AG10803 (cell line): Measurements from ENCODE around the gene CLBA1.
A peak's percentile ranks its signal among the peaks of the same experiment; 100 is the strongest.

Source experiments
- DNase-seq: peaks from one replicate; pipeline ENCODE4 v3.0.0; 2010; ENCODE audit warnings: low read depth
- H3K4me3 ChIP-seq: 2 replicates; pipeline ENCODE4 v1.5.1; 2011; ENCODE audit warnings: mild to moderate bottlenecking, low read length, control low read depth
- CTCF ChIP-seq: conservative IDR thresholded peaks from 2 replicates; pipeline ENCODE4 v1.5.1; 2011; ENCODE audit warnings: mild to moderate bottlenecking, low read length, control low read depth, inconsistent platforms

The CLBA1 gene

GRCh38 chr14:104974665-104975390, 10.8 kb upstream of the CLBA1 start:
- no peak for TF ChIP-seq CTCF
- no peak for DNase-seq
- H3K4me3 ChIP-seq = no peak overlapping the region

GRCh38 chr14:104975481-104976197, 9.9 kb upstream of the CLBA1 start:
- DNase-seq = no peak

GRCh38 chr14:104976198-104977007, 9.2 kb upstream of the CLBA1 start:
- TF ChIP-seq CTCF = peak; percentile 84
- no peak overlapping the region for H3K4me3 ChIP-seq

More at GRCh38 chr14:104975481-104976197, 9.9 kb upstream of the CLBA1 start:
- no peak overlapping the region for H3K4me3 ChIP-seq
- no peak; the same call in 1 of the 2 replicates for TF ChIP-seq CTCF

GRCh38 chr14:104977008-104977680, 8.4 kb upstream of the CLBA1 start:
- TF ChIP-seq CTCF = no peak
- DNase-seq = no peak
- H3K4me3 ChIP-seq = peak overlapping the region; percentile 60

More at GRCh38 chr14:104976198-104977007, 9.2 kb upstream of the CLBA1 start:
- peak; percentile 73 for DNase-seq

GRCh38 chr14:104977681-104978653, 7.6 kb upstream of the CLBA1 start, which contains the start of gene AHNAK2:
Gene AHNAK2 (minus strand): TSS chr14:104978374. CDS start chr14:104978237, 137 bp downstream.
- DNase-seq = peak; percentile 68
- H3K4me3 ChIP-seq = peak within 1 kb of the TSS; percentile 60
- TF ChIP-seq CTCF = no peak
